ENCODE measurements around the gene CATSPERD. TPM values are rescaled to one million over a fixed set of nuclear protein-coding genes. Genes with fewer than 3 reads are reported as not detected.

The CATSPERD gene
- not detected for polyA plus RNA-seq (ENCODE audit: insufficient read length in 4 of 4)

GRCh38 chr19:5719961-5720790, at the start of gene CATSPERD, which contains the start of gene LONP1:
Gene CATSPERD, plus strand, starts transcription at chr19:5720637. Its CDS starts 101 bp downstream, at chr19:5720738.
Gene LONP1, minus strand, starts transcription at chr19:5720146. Its CDS starts 14 bp downstream, at chr19:5720132.
- peak; percentile 97 to 99 (median 98) for DNase-seq (ENCODE audit: low read depth in 4 of 4, low spot score in 2 of 4)

- no peak for DNase-seq (ENCODE audit: low read depth in 4 of 4, low spot score in 2 of 4)
These were observed 48.8 kb upstream of the CATSPERD start for GRCh38 chr19:5671600-5671999.

- DNase-seq (ENCODE audit: low read depth in 4 of 4, low spot score in 2 of 4): no peak
These were observed 47.6 kb upstream of the CATSPERD start for GRCh38 chr19:5672708-5673459.

GRCh38 chr19:5673752-5674151, 46.7 kb upstream of the CATSPERD start:
- no peak for DNase-seq (ENCODE audit: low read depth in 4 of 4, low spot score in 2 of 4)

- DNase-seq (ENCODE audit: low read depth in 4 of 4, low spot score in 2 of 4): no peak
These were observed 45.7 kb upstream of the CATSPERD start for GRCh38 chr19:5674714-5675113.

GRCh38 chr19:5676105-5676771, 44.2 kb upstream of the CATSPERD start:
- DNase-seq (ENCODE audit: low read depth in 4 of 4, low spot score in 2 of 4): no peak

- DNase-seq (ENCODE audit: low read depth in 4 of 4, low spot score in 2 of 4): no peak
These were observed 43.7 kb upstream of the CATSPERD start for GRCh38 chr19:5676772-5677105.

- no peak for DNase-seq (ENCODE audit: low read depth in 4 of 4, low spot score in 2 of 4)
These were observed 43.3 kb upstream of the CATSPERD start for GRCh38 chr19:5677136-5677535.

GRCh38 chr19:5677580-5677979, 42.9 kb upstream of the CATSPERD start:
- DNase-seq (ENCODE audit: low read depth in 4 of 4, low spot score in 2 of 4): no peak

- DNase-seq (ENCODE audit: low read depth in 4 of 4, low spot score in 2 of 4): no peak
These were observed 42.2 kb upstream of the CATSPERD start for GRCh38 chr19:5678071-5678718.

GRCh38 chr19:5679289-5680083, 41.0 kb upstream of the CATSPERD start:
- no peak for DNase-seq (ENCODE audit: low read depth in 4 of 4, low spot score in 2 of 4)

GRCh38 chr19:5680084-5680436, 40.4 kb upstream of the CATSPERD start:
- DNase-seq (ENCODE audit: low read depth in 4 of 4, low spot score in 2 of 4): no peak

GRCh38 chr19:5680437-5681368, 39.7 kb upstream of the CATSPERD start, which contains the start of the genes HSD11B1L and MICOS13:
Gene HSD11B1L, plus strand, starts transcription at chr19:5681027. Its CDS starts 3,806 bp downstream, at chr19:5684833.
Gene MICOS13, minus strand, starts transcription at chr19:5680516. Its CDS starts 30 bp downstream, at chr19:5680486.
- DNase-seq (ENCODE audit: low read depth in 4 of 4, low spot score in 2 of 4): peak; percentile 96 to 97 (median 97)

GRCh38 chr19:5681391-5682106, 38.9 kb upstream of the CATSPERD start:
- no peak for DNase-seq (ENCODE audit: low read depth in 4 of 4, low spot score in 2 of 4)

GRCh38 chr19:5682107-5682482, 38.3 kb upstream of the CATSPERD start:
- no peak for DNase-seq (ENCODE audit: low read depth in 4 of 4, low spot score in 2 of 4)

GRCh38 chr19:5683177-5683886, 37.1 kb upstream of the CATSPERD start:
- no peak for DNase-seq (ENCODE audit: low read depth in 4 of 4, low spot score in 2 of 4)

GRCh38 chr19:5684694-5685430, 35.6 kb upstream of the CATSPERD start:
- DNase-seq (ENCODE audit: low read depth in 4 of 4, low spot score in 2 of 4): no peak
